Naive thymus-derived CD4-positive, alpha-beta T cell (primary cell): ENCODE measurements around the gene SCD5. TPM values are rescaled to one million over a fixed set of nuclear protein-coding genes. Genes with fewer than 3 reads are reported as not detected.
A peak's percentile ranks its signal among the peaks of the same experiment; 100 is the strongest.
"Not testable (repeated sequence)": the region's sequence is repeated elsewhere in the genome, so short reads cannot be mapped to it uniquely, and the experiment has no call there.

ENCODE experiments used
- ATAC-seq: fragments of 150-1000 bp; cut with Tn5 transposase; 2 replicates; pipeline ENCODE4 v1.10.0; 2021; ENCODE audit warnings: mild to moderate bottlenecking, moderate library complexity
- CTCF ChIA-PET: fragments of 350-600 bp; sonication (Branson Sonifier 250); formaldehyde crosslinking; loops from one replicate; lab custom pipeline; 2021; ENCODE audit warnings: antibody characterized with exemption; lab: Charles Lee
- POLR2A ChIA-PET: fragments of 350-600 bp; sonication (Branson Sonifier 250); formaldehyde crosslinking; loops from one replicate; lab custom pipeline; 2021; ENCODE audit warnings: antibody characterized with exemption, inconsistent platforms; lab: Charles Lee
- DNase-seq, 9 donors: peaks; one replicate each; pipeline versions ENCODE4 v3.0.0 to v3.0.0-alpha.2; 2020 to 2022; ENCODE audit warnings: mixed read lengths in 1 of 9
- H3K27ac ChIP-seq: one replicate; pipeline ENCODE4 v1.7.0; 2013; ENCODE audit warnings: mild to moderate bottlenecking, low read depth, low read length, moderate library complexity
- H3K27me3 ChIP-seq, 2 donors: one replicate each; pipeline ENCODE4 v1.7.0; 2013; ENCODE audit warnings: low read length in 2 of 2, mild to moderate bottlenecking in 2 of 2, moderate library complexity in 2 of 2; ENCODE audit not compliant: control insufficient read depth in 2 of 2, insufficient read depth in 2 of 2
- H3K36me3 ChIP-seq, 3 experiments: 1 replicate in 2 of 3; 2 replicates in 1 of 3; pipeline ENCODE4 v1.7.0; 2013; ENCODE audit warnings: low read length in 3 of 3, mild to moderate bottlenecking in 3 of 3, moderate library complexity in 1 of 3; ENCODE audit not compliant: insufficient read depth in 3 of 3, control insufficient read depth in 2 of 3
- H3K4me1 ChIP-seq, 2 donors: one replicate each; pipeline ENCODE4 v1.7.0; 2013; ENCODE audit warnings: low read length in 2 of 2, mild to moderate bottlenecking in 2 of 2, moderate library complexity in 1 of 2; ENCODE audit not compliant: control insufficient read depth in 2 of 2, insufficient read depth in 2 of 2
- H3K4me3 ChIP-seq: 2 replicates; pipeline ENCODE4 v1.7.0; 2013; ENCODE audit warnings: mild to moderate bottlenecking, low read length
- H3K9me3 ChIP-seq, 3 experiments: 1 replicate in 2 of 3; 2 replicates in 1 of 3; pipeline ENCODE4 v1.7.0; 2013; ENCODE audit warnings: low read length in 3 of 3; ENCODE audit not compliant: control insufficient read depth in 2 of 3
- H3K27ac Mint-ChIP-seq, 9 donors: one replicate each; pipeline ENCODE4 v1.8.0; 2020 to 2022; ENCODE audit warnings: mixed read lengths in 9 of 9, mild to moderate bottlenecking in 8 of 9, moderate library complexity in 5 of 9, inconsistent platforms in 2 of 9
- H3K27me3 Mint-ChIP-seq, 5 donors: one replicate each; pipeline ENCODE4 v1.8.0; 2021 to 2022; ENCODE audit warnings: mixed read lengths in 5 of 5, mild to moderate bottlenecking in 1 of 5
- H3K36me3 Mint-ChIP-seq, 5 donors: one replicate each; pipeline ENCODE4 v1.8.0; 2020 to 2022; ENCODE audit warnings: mixed read lengths in 5 of 5, mild to moderate bottlenecking in 3 of 5, inconsistent platforms in 1 of 5
- H3K4me1 Mint-ChIP-seq, 7 donors: one replicate each; pipeline ENCODE4 v1.8.0; 2020 to 2022; ENCODE audit warnings: mixed read lengths in 7 of 7, mild to moderate bottlenecking in 3 of 7, inconsistent platforms in 1 of 7
- H3K4me3 Mint-ChIP-seq, 10 donors: one replicate each; pipeline ENCODE4 v1.8.0; 2020 to 2022; ENCODE audit warnings: mild to moderate bottlenecking in 10 of 10, mixed read lengths in 10 of 10, moderate library complexity in 6 of 10, inconsistent platforms in 2 of 10
- H3K9me3 Mint-ChIP-seq, 11 donors: one replicate each; pipeline ENCODE4 v1.8.0; 2020 to 2022; ENCODE audit warnings: mixed read lengths in 11 of 11, mild to moderate bottlenecking in 4 of 11, inconsistent platforms in 1 of 11, moderate library complexity in 1 of 11
- intact Hi-C, 2 donors: fragments of 100-400 bp; cut with micrococcal nuclease; formaldehyde crosslinking; loops; one replicate each; pipeline ENCODE4 v1.15.1; 2023
- polyA plus RNA-seq, 2 donors: library from polyadenylated mRNA; unstranded; fragments of 300-500 nt; fragmentation: Illumina TruSeq; gene quantifications; one replicate each; pipeline ENCODE4 v1.2.3, GENCODE V29; 2021
- total RNA-seq, 6 experiments: library from RNA in 5 of 6; stranded (reverse) in 5 of 6; gene quantifications; 1 replicate in 5 of 6; 2 replicates in 1 of 6; pipeline ENCODE4 v1.2.3 and lab custom pipeline; 2021 to 2026

SCD5 gene
- total and polyA plus RNA-seq, 7 experiments from 2014 or later = 0.13 to 1.5 (median 0.44) TPM; not detected in 4

GRCh38 chr4:82823062-82823461 is 24.5 kb upstream of the SCD5 start:
- Histone ChIP-seq H3K27ac (no peak overlapping the region), H3K36me3 (peaks cover 18 to 87% (median 24%) of the 10 kb centered on the region in 3 experiments), H3K4me1 (no peaks in the 10 kb centered on the region), H3K9me3 (no peaks in the 10 kb centered on the region), H3K27me3 (no peaks in the 10 kb centered on the region), H3K4me3 (no peak overlapping the region)
- peak overlapping the region in 1 of 10 donors; percentile 0 for H3K4me3 Mint-ChIP-seq
- H3K9me3 Mint-ChIP-seq = no peaks in the 10 kb centered on the region
- DNase-seq (no peak), ATAC-seq (no peak)
- ChIA-PET CTCF (no interaction called here), POLR2A (no interaction called here)
- H3K27me3 Mint-ChIP-seq = no peaks in the 10 kb centered on the region
- peaks cover 0 to 12% (median 0%) of the 10 kb centered on the region in 7 donors for H3K4me1 Mint-ChIP-seq
- H3K36me3 Mint-ChIP-seq = peaks cover 19 to 52% (median 42%) of the 10 kb centered on the region in 5 donors
- intact Hi-C loops = no loop called here
- H3K27ac Mint-ChIP-seq = peak overlapping the region in 2 of 9 donors; percentile 7 to 20

- no peak for DNase-seq
- ChIA-PET CTCF (no interaction called here), POLR2A (no interaction called here)
- H3K4me3 ChIP-seq = no peak overlapping the region
- Mint-ChIP-seq H3K9me3 (no peaks in the 10 kb centered on the region), H3K4me3 (no peak overlapping the region), H3K27me3 (no peaks in the 10 kb centered on the region), H3K4me1 (peaks cover 0 to 12% (median 0%) of the 10 kb centered on the region in 7 donors), H3K27ac (peak overlapping the region in 2 of 9 donors; percentile 33 to 53), H3K36me3 (peaks cover 15 to 51% (median 35%) of the 10 kb centered on the region in 5 donors)
- H3K4me1 ChIP-seq = no peaks in the 10 kb centered on the region
- peaks cover 12 to 72% (median 18%) of the 10 kb centered on the region in 3 experiments for H3K36me3 ChIP-seq
- no peaks in the 10 kb centered on the region for H3K27me3 ChIP-seq
- no peak for ATAC-seq
- H3K27ac ChIP-seq = no peak overlapping the region
- no peaks in the 10 kb centered on the region for H3K9me3 ChIP-seq
- intact Hi-C loops = no loop called here
Observed at GRCh38 chr4:82820689-82821088, 22.1 kb upstream of the SCD5 start.

GRCh38 chr4:82818664-82819662 is 20.4 kb upstream of the SCD5 start:
- peaks cover 6 to 56% (median 18%) of the 10 kb centered on the region in 3 experiments for H3K36me3 ChIP-seq
- no peaks in the 10 kb centered on the region for H3K27me3 Mint-ChIP-seq
- H3K27ac ChIP-seq = no peak overlapping the region
- DNase-seq = no peak
- ChIA-PET POLR2A (no interaction called here), CTCF (no interaction called here)
- peak overlapping the region in 4 of 9 donors; percentile 2 to 47 (median 38) for H3K27ac Mint-ChIP-seq
- H3K9me3 ChIP-seq = no peaks in the 10 kb centered on the region
- ATAC-seq = no peak
- intact Hi-C loops = no loop called here
- H3K36me3 Mint-ChIP-seq = peaks cover 5 to 44% (median 25%) of the 10 kb centered on the region in 5 donors
- no peaks in the 10 kb centered on the region for H3K9me3 Mint-ChIP-seq
- H3K4me1 ChIP-seq = no peaks in the 10 kb centered on the region
- H3K27me3 ChIP-seq = no peaks in the 10 kb centered on the region
- H3K4me3 ChIP-seq = no peak overlapping the region
- H3K4me1 Mint-ChIP-seq = peaks cover 0 to 12% (median 0%) of the 10 kb centered on the region in 7 donors
- H3K4me3 Mint-ChIP-seq = no peak overlapping the region

GRCh38 chr4:82816874-82817273 is 18.3 kb upstream of the SCD5 start:
- H3K27me3 ChIP-seq, H3K4me1 ChIP-seq, POLR2A ChIA-PET, CTCF ChIA-PET, H3K27me3 Mint-ChIP-seq, intact Hi-C loops, H3K4me1 Mint-ChIP-seq, DNase-seq, H3K9me3 ChIP-seq, H3K27ac ChIP-seq, H3K4me3 ChIP-seq, H3K9me3 Mint-ChIP-seq, ATAC-seq, H3K4me3 Mint-ChIP-seq: not testable (repeated sequence)
- H3K36me3 ChIP-seq = peaks cover under 1 to 36% (median 10%) of the 10 kb centered on the region in 3 experiments
- H3K27ac Mint-ChIP-seq = peak overlapping the region in 1 of 9 donors; percentile 10
- H3K36me3 Mint-ChIP-seq = peaks cover 0 to 31% (median 17%) of the 10 kb centered on the region in 5 donors

GRCh38 chr4:82814034-82814433 is 15.4 kb upstream of the SCD5 start:
- Histone ChIP-seq H3K9me3 (no peaks in the 10 kb centered on the region), H3K36me3 (peaks cover 0 to 15% (median 0%) of the 10 kb centered on the region in 3 experiments), H3K27me3 (no peaks in the 10 kb centered on the region), H3K4me1 (no peaks in the 10 kb centered on the region), H3K4me3 (no peak overlapping the region), H3K27ac (no peak overlapping the region)
- ChIA-PET POLR2A (no interaction called here), CTCF (no interaction called here)
- Mint-ChIP-seq H3K9me3 (no peaks in the 10 kb centered on the region), H3K4me1 (peaks cover 0 to 6% (median 0%) of the 10 kb centered on the region in 7 donors), H3K27me3 (no peaks in the 10 kb centered on the region), H3K27ac (peak overlapping the region in 4 of 9 donors; percentile 16 to 52 (median 40)), H3K36me3 (peaks cover 0 to 23% (median 10%) of the 10 kb centered on the region in 5 donors), H3K4me3 (no peak overlapping the region)
- DNase-seq = no peak
- ATAC-seq = no peak
- intact Hi-C loops = no loop called here

- ATAC-seq (no peak), DNase-seq (no peak)
- Histone ChIP-seq H3K4me1 (no peaks in the 10 kb centered on the region), H3K4me3 (no peak overlapping the region), H3K9me3 (no peaks in the 10 kb centered on the region), H3K36me3 (no peaks in the 10 kb centered on the region), H3K27ac (no peak overlapping the region), H3K27me3 (no peaks in the 10 kb centered on the region)
- Mint-ChIP-seq H3K4me1 (peaks cover 0 to 6% (median 0%) of the 10 kb centered on the region in 7 donors), H3K4me3 (no peak overlapping the region), H3K27me3 (peaks cover 0 to 4% (median 0%) of the 10 kb centered on the region in 5 donors), H3K36me3 (peaks cover 0 to 6% (median 0%) of the 10 kb centered on the region in 5 donors), H3K9me3 (peaks cover 0 to 1% (median 0%) of the 10 kb centered on the region in 11 donors), H3K27ac (peak overlapping the region in 2 of 9 donors; percentile 22 to 45)
- POLR2A ChIA-PET = no interaction called here
- CTCF ChIA-PET = no interaction called here
- intact Hi-C loops = no loop called here
Observed at GRCh38 chr4:82811838-82812341, 13.3 kb upstream of the SCD5 start.
